HepG2 (cell line): ENCODE data around the gene BSG. TPM values are rescaled to one million over a fixed set of nuclear protein-coding genes. Genes with fewer than 3 reads are reported as not detected.

Source experiments
- ATAC-seq: fragments of 200-7000 bp; cut with Tn5 transposase; 3 replicates; pipeline ENCODE4 v1.9.1; 2020; ENCODE audit warnings: mild to moderate bottlenecking, moderate library complexity
- BruUV-seq: library from RNA; stranded (reverse); fragments of 400-500 nt; replicated peaks from 2 replicates; lab custom pipeline; 2021; lab: Mats Ljungman, UMichigan
- CTCF ChIA-PET: fragments of 300-600 bp; formaldehyde crosslinking; extraction: SDS; loops from one replicate; lab custom pipeline; 2021; ENCODE audit warnings: low total read pairs, inconsistent platforms, low intra/inter-chr PET ratio; lab: Yijun Ruan, JAX
- POLR2A ChIA-PET: fragments of 350-600 bp; sonication (Branson Sonifier 250); formaldehyde crosslinking; loops from one replicate; lab custom pipeline; 2020; ENCODE audit warnings: antibody characterized with exemption, inconsistent platforms; lab: Yijun Ruan, JAX
- DNase-seq: peaks from one replicate; pipeline ENCODE4 v3.0.0-alpha.2; 2015; ENCODE audit warnings: low spot score
- FAIRE-seq: peaks from 3 replicates; lab custom pipeline; 2011; peaks lifted over from hg19 to GRCh38; lab: Jason Lieb, UNC
- H2AFZ ChIP-seq: one replicate; pipeline ENCODE4 v1.6.1; 2011; ENCODE audit warnings: low read length, inconsistent platforms
- H3K27ac ChIP-seq: fragments of 300-600 bp; 3 replicates; pipeline ENCODE4 v1.8.0; 2011; ENCODE audit warnings: mixed run types, mild to moderate bottlenecking, mixed read lengths, low read length, inconsistent platforms; ENCODE audit not compliant: insufficient read depth; ENCODE audit errors: extremely low read length
- H3K27me3 ChIP-seq, 2 experiments: fragments of 200-600 bp in 1 of 2; 2 replicates in 1 of 2; 3 replicates in 1 of 2; pipeline versions ENCODE4 v1.6.0 to v1.8.0; 2011; ENCODE audit warnings: low read length in 2 of 2, mild to moderate bottlenecking in 2 of 2, moderate library complexity in 2 of 2, inconsistent platforms in 1 of 2; ENCODE audit not compliant: insufficient read depth in 2 of 2, control insufficient read depth in 1 of 2
- H3K36me3 ChIP-seq, 2 experiments: fragments of 200-600 bp in 1 of 2; replicated peaks in 1 of 2; 2 replicates in 1 of 2; 3 replicates in 1 of 2; pipeline versions ENCODE4 v1.5.1 to v1.8.0; 2011; ENCODE audit warnings: low read length in 2 of 2, inconsistent platforms in 1 of 2; ENCODE audit not compliant: insufficient read depth in 2 of 2, control insufficient read depth in 1 of 2
- H3K4me1 ChIP-seq: 2 replicates; pipeline ENCODE4 v1.5.1; 2012; ENCODE audit warnings: low read length, inconsistent platforms; ENCODE audit not compliant: insufficient read depth
- H3K4me2 ChIP-seq: 2 replicates; pipeline ENCODE4 v1.6.0; 2011; ENCODE audit warnings: low read depth, low read length, inconsistent platforms
- H3K4me3 ChIP-seq, 3 experiments: fragments of 200-600 bp in 1 of 3; sonication (generic), shearing (Covaris generic) in 1 of 3; replicated peaks in 1 of 3; 2 replicates each; pipeline ENCODE4 v1.5.1; 2011 to 2016; ENCODE audit warnings: low read length in 3 of 3, inconsistent platforms in 2 of 3, low read depth in 2 of 3, mild to moderate bottlenecking in 2 of 3, control low read depth in 1 of 3, mixed read lengths in 1 of 3; ENCODE audit not compliant: insufficient read depth in 1 of 3
- H3K79me2 ChIP-seq: one replicate; pipeline ENCODE4 v1.6.1; 2011; ENCODE audit warnings: low read length, inconsistent platforms; ENCODE audit not compliant: insufficient read depth
- H3K9ac ChIP-seq: 2 replicates; pipeline ENCODE4 v1.6.0; 2011; ENCODE audit warnings: mild to moderate bottlenecking, low read depth, low read length, inconsistent platforms; ENCODE audit not compliant: insufficient read depth
- H3K9me3 ChIP-seq: 2 replicates; pipeline ENCODE4 v1.5.1; 2012; ENCODE audit warnings: mild to moderate bottlenecking, low read length
- H4K20me1 ChIP-seq: 2 replicates; pipeline ENCODE4 v1.6.0; 2011; ENCODE audit warnings: inconsistent platforms, mild to moderate bottlenecking, low read length, moderate library complexity; ENCODE audit not compliant: insufficient read depth
- BORCS8-MEF2B ChIP-seq: sonication (generic); formaldehyde crosslinking; IDR thresholded peaks from 2 replicates; pipeline ENCODE4 v1.8.0; 2022; ENCODE audit warnings: mild to moderate bottlenecking, missing genetic modification reagents
- GATA4 ChIP-seq: sonication (generic); IDR thresholded peaks from 2 replicates; pipeline ENCODE4 v1.6.1; 2016; ENCODE audit warnings: antibody characterized with exemption, low read depth, borderline replicate concordance
- GATAD1 ChIP-seq: IDR thresholded peaks from 2 replicates; pipeline ENCODE4 v1.6.1; 2016; ENCODE audit warnings: missing genetic modification reagents, missing compliant biosample characterization
- GATAD2A ChIP-seq: IDR thresholded peaks from 2 replicates; pipeline ENCODE4 v1.6.1; 2016
- KDM6A ChIP-seq: IDR thresholded peaks from 2 replicates; pipeline ENCODE4 v1.6.1; 2016; ENCODE audit warnings: low read depth
- MAFG ChIP-seq: sonication (generic); formaldehyde crosslinking; IDR thresholded peaks from 2 replicates; pipeline ENCODE4 v1.5.1; 2020; ENCODE audit warnings: mild to moderate bottlenecking, missing genetic modification reagents
- MEIS1 ChIP-seq: sonication (generic); formaldehyde crosslinking; IDR thresholded peaks from 2 replicates; pipeline ENCODE4 v1.9.0; 2021; ENCODE audit warnings: mild to moderate bottlenecking, missing genetic modification reagents, moderate library complexity, borderline replicate concordance
- PAX8 ChIP-seq: sonication (generic); formaldehyde crosslinking; IDR thresholded peaks from 2 replicates; pipeline ENCODE4 v1.8.0; 2022; ENCODE audit warnings: mild to moderate bottlenecking, missing genetic modification reagents, borderline replicate concordance
- RFXANK ChIP-seq: IDR thresholded peaks from 2 replicates; pipeline ENCODE4 v1.6.1; 2016
- SIN3A ChIP-seq: IDR thresholded peaks from 2 replicates; pipeline ENCODE4 v1.6.1; 2011; ENCODE audit warnings: low read depth, mild to moderate bottlenecking, control low read depth, low read length, borderline replicate concordance
- SMYD3 ChIP-seq: sonication (generic); formaldehyde crosslinking; IDR thresholded peaks from 2 replicates; pipeline ENCODE4 v1.8.1; 2023; ENCODE audit warnings: mild to moderate bottlenecking, missing genetic modification reagents
- SPEN ChIP-seq: sonication (generic); formaldehyde crosslinking; IDR thresholded peaks from 2 replicates; pipeline ENCODE4 v1.5.1; 2020; ENCODE audit warnings: low read depth, mild to moderate bottlenecking, missing genetic modification reagents
- TBP ChIP-seq: sonication (generic); formaldehyde crosslinking; IDR thresholded peaks from 2 replicates; pipeline ENCODE4 v1.5.0; 2020; ENCODE audit warnings: missing genetic modification reagents
- ZC3H4 ChIP-seq: sonication (generic); formaldehyde crosslinking; IDR thresholded peaks from 2 replicates; pipeline ENCODE4 v1.4.0; 2020; ENCODE audit warnings: missing genetic modification reagents, borderline replicate concordance
- ZFP62 ChIP-seq: sonication (generic); formaldehyde crosslinking; IDR thresholded peaks from 2 replicates; pipeline ENCODE4 v1.4.0; 2020; ENCODE audit warnings: missing genetic modification reagents
- ZNF10 ChIP-seq: sonication (generic); formaldehyde crosslinking; IDR thresholded peaks from 2 replicates; pipeline ENCODE4 v1.4.0; 2020; ENCODE audit warnings: mild to moderate bottlenecking, low read depth, missing genetic modification reagents, borderline replicate concordance
- ZNF234 ChIP-seq: sonication (generic); formaldehyde crosslinking; conservative IDR thresholded peaks from 2 replicates; pipeline ENCODE4 v1.5.1; 2020; ENCODE audit warnings: mild to moderate bottlenecking, missing genetic modification reagents
- ZNF326 ChIP-seq: sonication (generic); formaldehyde crosslinking; IDR thresholded peaks from 2 replicates; pipeline ENCODE4 v1.4.0; 2020; ENCODE audit warnings: missing genetic modification reagents, borderline replicate concordance
- ZNF563 ChIP-seq: sonication (generic); formaldehyde crosslinking; IDR thresholded peaks from 2 replicates; pipeline ENCODE4 v1.8.0; 2022; ENCODE audit warnings: mild to moderate bottlenecking, moderate library complexity, missing genetic modification reagents
- ZNF746 ChIP-seq: sonication (generic); formaldehyde crosslinking; IDR thresholded peaks from 2 replicates; pipeline ENCODE4 v1.8.0; 2022; ENCODE audit warnings: mild to moderate bottlenecking, missing genetic modification reagents
- WGBS: methylation state at CpG from one replicate; pipeline ENCODE4 v1.1.6; 2017; ENCODE audit warnings: low lambda C conversion rate; 5-methylcytosine and 5-hydroxymethylcytosine counted together
- in situ Hi-C: cut with HindIII; loops from 2 replicates; pipeline ENCODE4 v1.10.0; 2017; ENCODE audit warnings: low pct_unique_long_range_greater_than_20kb; ENCODE audit not compliant: extremely low pct_ligation_motif_present
- intact Hi-C: fragments of 100-400 bp; cut with micrococcal nuclease; formaldehyde crosslinking; loops from one replicate; pipeline ENCODE4 v1.10.0; 2022; ENCODE audit not compliant: unreplicated experiment
- polyA plus RNA-seq, 8 experiments: library from polyadenylated mRNA; depleted of rRNA in 3 of 8; stranded (reverse) in 7 of 8; unstranded in 1 of 8; fragments of >200 nt; fragmentation: Illumina TruSeq in 4 of 8; extraction: Trizol in 4 of 8; gene quantifications; 2 replicates each; pipeline versions ENCODE4 v1.2.1 to v1.2.3, GENCODE V29; 2011 to 2016; ENCODE audit warnings: low read depth in 4 of 8, missing spikeins in 1 of 8, mixed read lengths in 1 of 8; ENCODE audit not compliant: insufficient read depth in 1 of 8
- total RNA-seq, 5 experiments: library from RNA; depleted of rRNA; stranded (reverse); fragments of >200 nt; fragmentation: Illumina TruSeq; extraction: Trizol; gene quantifications; 2 replicates each; pipeline ENCODE4 v1.2.3, GENCODE V29; 2016; ENCODE audit warnings: low read depth in 1 of 5
- TF ChIP-seq, protein P1 (sequence below): sonication (generic); formaldehyde crosslinking; IDR thresholded peaks from 2 replicates; pipeline ENCODE4 v1.4.0; 2020; ENCODE audit warnings: missing genetic modification reagents

Gene BSG
- total and polyA plus RNA-seq, 2 of the 13 experiments (the other 11 are each of a cell fraction or from before 2014, with no cell fraction given) = 309 to 754 TPM

DNA sequence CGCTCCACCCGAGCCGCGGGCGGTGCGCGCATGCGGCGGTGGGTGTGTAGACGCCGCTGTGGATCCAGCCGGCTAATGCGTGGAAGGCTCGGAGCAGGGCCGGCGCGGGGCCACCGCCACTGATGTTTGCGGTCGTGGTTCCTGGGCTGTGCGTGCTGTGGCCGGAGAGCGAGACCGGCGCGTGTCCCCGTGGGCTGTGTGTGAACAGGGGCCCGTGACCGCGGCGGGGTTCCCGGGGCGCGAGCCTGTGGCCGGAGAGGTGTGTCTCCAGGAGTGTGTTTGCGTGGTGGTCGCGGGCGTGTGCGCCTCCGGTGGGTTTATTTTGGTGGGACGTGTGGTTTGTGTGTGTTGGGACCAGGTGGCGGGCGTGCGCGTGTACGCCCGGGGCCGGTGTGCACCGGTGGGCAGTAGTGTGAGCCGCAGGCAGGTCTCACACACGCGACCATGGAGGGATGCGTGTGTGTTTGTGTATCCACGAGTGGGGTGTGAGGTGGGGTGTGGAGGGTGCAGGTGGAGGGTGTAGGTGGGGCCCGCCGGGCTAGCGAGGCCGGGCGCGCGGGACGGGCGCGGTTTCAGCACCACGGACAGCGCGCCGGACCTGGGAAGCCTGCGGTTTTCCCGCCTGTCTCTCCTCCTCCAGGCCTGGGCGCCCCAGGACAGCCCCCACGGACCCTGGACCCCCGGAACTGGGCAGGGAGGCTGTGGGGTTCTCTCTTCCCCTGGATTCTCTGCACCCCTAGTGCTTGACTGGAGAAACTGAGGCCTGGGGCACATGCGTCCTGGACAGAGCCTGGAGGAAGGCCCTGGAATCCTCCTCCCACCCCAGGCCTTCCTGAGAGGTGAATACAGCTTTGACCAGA lies 18.9 kb downstream of the BSG start:
- in situ Hi-C loops = no loop called here
- no peak overlapping the region for H3K4me3 ChIP-seq
- no peak; the same call in 1 of the 2 replicates for TF ChIP-seq PAX8
- no peak for TF ChIP-seq KDM6A (CRISPR knock-in tag)
- TF ChIP-seq ZNF326 (CRISPR knock-in tag) = no peak
- no peak for TF ChIP-seq TBP (CRISPR knock-in tag)
- peak; percentile 79; the same call in 1 of the 2 replicates for TF ChIP-seq ZNF563 (CRISPR knock-in tag)
- TF ChIP-seq ZC3H4 (CRISPR knock-in tag) = no peak
- no peak for TF ChIP-seq ZFP62
- TF ChIP-seq RFXANK (CRISPR knock-in tag) = no peak
- TF ChIP-seq MAFG (CRISPR knock-in tag) = no peak
- TF ChIP-seq BORCS8-MEF2B (CRISPR knock-in tag) = 0 out of 2 replicates have a peak, but pooled peaks have one; percentile 50
- TF ChIP-seq SIN3A = peak; percentile 32; the same call in 1 of the 2 replicates
- TF ChIP-seq MEIS1 (CRISPR knock-in tag) = 0 out of 2 replicates have a peak, but pooled peaks have one; percentile 39
- no peak for TF ChIP-seq GATAD1 (CRISPR knock-in tag)
- no peak for TF ChIP-seq SMYD3 (CRISPR knock-in tag)
- TF ChIP-seq, protein P1, sequence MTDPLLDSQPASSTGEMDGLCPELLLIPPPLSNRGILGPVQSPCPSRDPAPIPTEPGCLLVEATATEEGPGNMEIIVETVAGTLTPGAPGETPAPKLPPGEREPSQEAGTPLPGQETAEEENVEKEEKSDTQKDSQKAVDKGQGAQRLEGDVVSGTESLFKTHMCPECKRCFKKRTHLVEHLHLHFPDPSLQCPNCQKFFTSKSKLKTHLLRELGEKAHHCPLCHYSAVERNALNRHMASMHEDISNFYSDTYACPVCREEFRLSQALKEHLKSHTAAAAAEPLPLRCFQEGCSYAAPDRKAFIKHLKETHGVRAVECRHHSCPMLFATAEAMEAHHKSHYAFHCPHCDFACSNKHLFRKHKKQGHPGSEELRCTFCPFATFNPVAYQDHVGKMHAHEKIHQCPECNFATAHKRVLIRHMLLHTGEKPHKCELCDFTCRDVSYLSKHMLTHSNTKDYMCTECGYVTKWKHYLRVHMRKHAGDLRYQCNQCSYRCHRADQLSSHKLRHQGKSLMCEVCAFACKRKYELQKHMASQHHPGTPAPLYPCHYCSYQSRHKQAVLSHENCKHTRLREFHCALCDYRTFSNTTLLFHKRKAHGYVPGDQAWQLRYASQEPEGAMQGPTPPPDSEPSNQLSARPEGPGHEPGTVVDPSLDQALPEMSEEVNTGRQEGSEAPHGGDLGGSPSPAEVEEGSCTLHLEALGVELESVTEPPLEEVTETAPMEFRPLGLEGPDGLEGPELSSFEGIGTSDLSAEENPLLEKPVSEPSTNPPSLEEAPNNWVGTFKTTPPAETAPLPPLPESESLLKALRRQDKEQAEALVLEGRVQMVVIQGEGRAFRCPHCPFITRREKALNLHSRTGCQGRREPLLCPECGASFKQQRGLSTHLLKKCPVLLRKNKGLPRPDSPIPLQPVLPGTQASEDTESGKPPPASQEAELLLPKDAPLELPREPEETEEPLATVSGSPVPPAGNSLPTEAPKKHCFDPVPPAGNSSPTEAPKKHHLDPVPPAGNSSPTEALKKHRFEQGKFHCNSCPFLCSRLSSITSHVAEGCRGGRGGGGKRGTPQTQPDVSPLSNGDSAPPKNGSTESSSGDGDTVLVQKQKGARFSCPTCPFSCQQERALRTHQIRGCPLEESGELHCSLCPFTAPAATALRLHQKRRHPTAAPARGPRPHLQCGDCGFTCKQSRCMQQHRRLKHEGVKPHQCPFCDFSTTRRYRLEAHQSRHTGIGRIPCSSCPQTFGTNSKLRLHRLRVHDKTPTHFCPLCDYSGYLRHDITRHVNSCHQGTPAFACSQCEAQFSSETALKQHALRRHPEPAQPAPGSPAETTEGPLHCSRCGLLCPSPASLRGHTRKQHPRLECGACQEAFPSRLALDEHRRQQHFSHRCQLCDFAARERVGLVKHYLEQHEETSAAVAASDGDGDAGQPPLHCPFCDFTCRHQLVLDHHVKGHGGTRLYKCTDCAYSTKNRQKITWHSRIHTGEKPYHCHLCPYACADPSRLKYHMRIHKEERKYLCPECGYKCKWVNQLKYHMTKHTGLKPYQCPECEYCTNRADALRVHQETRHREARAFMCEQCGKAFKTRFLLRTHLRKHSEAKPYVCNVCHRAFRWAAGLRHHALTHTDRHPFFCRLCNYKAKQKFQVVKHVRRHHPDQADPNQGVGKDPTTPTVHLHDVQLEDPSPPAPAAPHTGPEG (CRISPR knock-in tag) = 0 out of 2 replicates have a peak, but pooled peaks have one; percentile 57
- TF ChIP-seq SPEN = peak; percentile 37; the same call in 1 of the 2 replicates
- no peak for TF ChIP-seq GATA4
- peak; percentile 47; the same call in 1 of the 2 replicates for TF ChIP-seq ZNF746 (CRISPR knock-in tag)
- no peak for TF ChIP-seq ZNF234 (CRISPR knock-in tag)
- no peak for TF ChIP-seq GATAD2A
- no peak for TF ChIP-seq ZNF10 (CRISPR knock-in tag)

More for the DNA sequence above, 18.9 kb downstream of the BSG start:
- FAIRE-seq (no peak), DNase-seq (no peak), ATAC-seq (peak; percentile 5; the same call in 2 of the 3 replicates)
- ChIA-PET CTCF (no interaction called here), POLR2A (no interaction called here)
- 56% methylated on average over 57 of the region's 75 CpGs for WGBS
- H2AFZ ChIP-seq = no peak overlapping the region
- H3K79me2 ChIP-seq = no peaks in the 10 kb centered on the region
- H3K9me3 ChIP-seq = no peaks in the 10 kb centered on the region
- peaks cover 26% of the 10 kb centered on the region; the same call in 1 of the 2 replicates for H4K20me1 ChIP-seq
- no peak overlapping the region for H3K4me2 ChIP-seq
- no peaks in the 10 kb centered on the region for H3K36me3 ChIP-seq
- H3K27me3 ChIP-seq = peaks cover 11 to 75% of the 10 kb centered on the region in 2 experiments
- no peak overlapping the region for H3K9ac ChIP-seq
- BruUV-seq = no TSS peak
- H3K27ac ChIP-seq = no peak overlapping the region
- intact Hi-C loops = no loop called here
- peaks cover 26% of the 10 kb centered on the region for H3K4me1 ChIP-seq
